PC-9 (cell line): Measurements from ENCODE around the gene GRIK3.

Source experiments
- CTCF ChIP-seq: fragments of 200-600 bp; sonication (generic); conservative IDR thresholded peaks from 2 replicates; pipeline ENCODE4 v1.6.1; 2017; ENCODE audit warnings: mixed run types, antibody characterized with exemption, mild to moderate bottlenecking, moderate library complexity
- EZH2 ChIP-seq: fragments of 200-600 bp; sonication (generic); IDR thresholded peaks from 2 replicates; pipeline ENCODE4 v1.8.0; 2017; ENCODE audit warnings: antibody characterized with exemption, low read depth

GRCh38 chr1:36981126-36981525, 53.2 kb downstream of the GRIK3 start:
- no peak for TF ChIP-seq CTCF
- no peak for TF ChIP-seq EZH2
